Hepatocyte (in vitro differentiated cells): ENCODE data around the gene ADIPOR2.

Experiments used
- EZH2 ChIP-seq: fragments of 200-600 bp; sonication (generic); IDR thresholded peaks from 2 replicates; pipeline ENCODE4 v1.6.1; 2016; ENCODE audit warnings: antibody characterized with exemption, mild to moderate bottlenecking, borderline replicate concordance
- TF ChIP-seq, protein P1 (sequence below): fragments of 200-600 bp; sonication (generic); IDR thresholded peaks from 2 replicates; pipeline ENCODE4 v1.5.1; 2016; ENCODE audit warnings: antibody characterized with exemption, mild to moderate bottlenecking; ENCODE audit not compliant: poor library complexity

DNA sequence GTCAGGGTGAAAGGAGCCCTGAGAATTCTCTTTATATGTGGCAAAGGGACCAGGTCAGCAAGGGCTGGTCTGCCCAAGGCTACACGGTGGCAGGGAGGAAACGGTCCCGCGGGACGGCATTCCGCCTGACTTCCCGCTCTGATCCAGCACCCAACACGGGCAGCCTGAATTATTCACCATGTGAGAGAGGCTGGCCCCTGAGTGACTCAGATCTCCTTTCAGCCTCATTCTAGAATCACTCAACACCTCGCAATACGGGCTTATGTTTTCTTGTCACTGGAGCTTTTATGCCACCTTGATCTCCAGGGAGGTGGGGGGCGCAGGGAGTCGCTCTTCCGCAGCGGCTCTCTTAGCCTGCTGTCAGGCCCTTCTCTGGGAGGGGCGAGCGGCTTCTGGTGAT is 138.0 kb downstream of the ADIPOR2 start:
- TF ChIP-seq, protein P1, sequence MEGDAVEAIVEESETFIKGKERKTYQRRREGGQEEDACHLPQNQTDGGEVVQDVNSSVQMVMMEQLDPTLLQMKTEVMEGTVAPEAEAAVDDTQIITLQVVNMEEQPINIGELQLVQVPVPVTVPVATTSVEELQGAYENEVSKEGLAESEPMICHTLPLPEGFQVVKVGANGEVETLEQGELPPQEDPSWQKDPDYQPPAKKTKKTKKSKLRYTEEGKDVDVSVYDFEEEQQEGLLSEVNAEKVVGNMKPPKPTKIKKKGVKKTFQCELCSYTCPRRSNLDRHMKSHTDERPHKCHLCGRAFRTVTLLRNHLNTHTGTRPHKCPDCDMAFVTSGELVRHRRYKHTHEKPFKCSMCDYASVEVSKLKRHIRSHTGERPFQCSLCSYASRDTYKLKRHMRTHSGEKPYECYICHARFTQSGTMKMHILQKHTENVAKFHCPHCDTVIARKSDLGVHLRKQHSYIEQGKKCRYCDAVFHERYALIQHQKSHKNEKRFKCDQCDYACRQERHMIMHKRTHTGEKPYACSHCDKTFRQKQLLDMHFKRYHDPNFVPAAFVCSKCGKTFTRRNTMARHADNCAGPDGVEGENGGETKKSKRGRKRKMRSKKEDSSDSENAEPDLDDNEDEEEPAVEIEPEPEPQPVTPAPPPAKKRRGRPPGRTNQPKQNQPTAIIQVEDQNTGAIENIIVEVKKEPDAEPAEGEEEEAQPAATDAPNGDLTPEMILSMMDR: no peak
- TF ChIP-seq EZH2: no peak
